RWPE2 (cell line): ENCODE data around the gene MATN3.
A peak's percentile ranks its signal among the peaks of the same experiment; 100 is the strongest.
"Not testable (repeated sequence)": the region's sequence is repeated elsewhere in the genome, so short reads cannot be mapped to it uniquely, and the experiment has no call there.

Experiments
- ATAC-seq: fragments of 200-7000 bp; cut with Tn5 transposase; 3 replicates; pipeline ENCODE4 v1.9.1; 2021; ENCODE audit warnings: low read depth
- DNase-seq: peaks from one replicate; pipeline ENCODE4 v3.0.0-alpha.2; 2020; ENCODE audit warnings: low spot score
- H3K27ac ChIP-seq: fragments of 450-650 bp; 2 replicates; pipeline ENCODE4 v1.5.1; 2017; ENCODE audit warnings: mild to moderate bottlenecking; ENCODE audit not compliant: poor library complexity, severe bottlenecking
- H3K27me3 ChIP-seq: fragments of 250-450 bp; sonication (Bioruptor Pico); 2 replicates; pipeline ENCODE4 v1.5.1; 2021; ENCODE audit warnings: mild to moderate bottlenecking, moderate library complexity; ENCODE audit not compliant: insufficient read depth, poor library complexity, severe bottlenecking
- H3K36me3 ChIP-seq: fragments of 250-450 bp; sonication (Bioruptor Pico); 2 replicates; pipeline ENCODE4 v1.5.1; 2020; ENCODE audit warnings: low read depth, mild to moderate bottlenecking, moderate library complexity
- H3K4me1 ChIP-seq: fragments of 250-450 bp; sonication (Bioruptor Pico); 2 replicates; pipeline ENCODE4 v1.5.1; 2021; ENCODE audit warnings: mild to moderate bottlenecking, moderate library complexity; ENCODE audit not compliant: insufficient read depth, poor library complexity, severe bottlenecking
- H3K4me3 ChIP-seq: fragments of 250-450 bp; sonication (Bioruptor Pico); 2 replicates; pipeline ENCODE4 v1.5.1; 2021; ENCODE audit warnings: mild to moderate bottlenecking, moderate library complexity; ENCODE audit not compliant: severe bottlenecking
- H3K9me3 ChIP-seq: fragments of 250-450 bp; sonication (Bioruptor Pico); 2 replicates; pipeline ENCODE4 v1.5.1; 2021; ENCODE audit warnings: mild to moderate bottlenecking, moderate library complexity; ENCODE audit not compliant: severe bottlenecking
- CTCF ChIP-seq: fragments of 450-650 bp; IDR thresholded peaks from one replicate; pipeline ENCODE4 v1.5.1; 2017; ENCODE audit warnings: mild to moderate bottlenecking, moderate library complexity; ENCODE audit not compliant: poor library complexity, severe bottlenecking

Gene MATN3

GRCh38 chr2:20050646-20051531, 38.4 kb upstream of the MATN3 start:
- peak; percentile 3 for ATAC-seq
- peak; percentile 13 for TF ChIP-seq CTCF
- no peak for DNase-seq
- peaks cover 18% of the 10 kb centered on the region for H3K36me3 ChIP-seq
- H3K27ac ChIP-seq, result peak overlapping the region; percentile 93
- H3K27me3 ChIP-seq, result no peaks in the 10 kb centered on the region
- H3K4me1 ChIP-seq, result peaks cover 28% of the 10 kb centered on the region
- H3K9me3 ChIP-seq, result no peaks in the 10 kb centered on the region
- H3K4me3 ChIP-seq, result peak overlapping the region; percentile 67

- DNase-seq, result no peak
- TF ChIP-seq CTCF, result no peak
- peak overlapping the region; percentile 93 for H3K27ac ChIP-seq
Observed at GRCh38 chr2:20050104-20050645, 37.7 kb upstream of the MATN3 start.

GRCh38 chr2:20049637-20050036, 37.2 kb upstream of the MATN3 start:
- Histone ChIP-seq H3K27me3 (no peaks in the 10 kb centered on the region), H3K9me3 (no peaks in the 10 kb centered on the region), H3K4me3 (peak overlapping the region; percentile 67), H3K27ac (peak overlapping the region; percentile 93), H3K36me3 (peaks cover 23% of the 10 kb centered on the region), H3K4me1 (peaks cover 30% of the 10 kb centered on the region)
- ATAC-seq (no peak), DNase-seq (no peak)
- no peak for TF ChIP-seq CTCF

More at GRCh38 chr2:20050104-20050645, 37.7 kb upstream of the MATN3 start:
- H3K9me3 ChIP-seq, result no peaks in the 10 kb centered on the region
- H3K4me1 ChIP-seq, result peaks cover 28% of the 10 kb centered on the region
- H3K36me3 ChIP-seq, result peaks cover 18% of the 10 kb centered on the region
- peak overlapping the region; percentile 67 for H3K4me3 ChIP-seq
- ATAC-seq, result peak; percentile 18; the same call in 2 of the 3 replicates
- no peaks in the 10 kb centered on the region for H3K27me3 ChIP-seq

- no peak for TF ChIP-seq CTCF
- Histone ChIP-seq H3K27me3 (no peaks in the 10 kb centered on the region), H3K4me3 (peak overlapping the region; percentile 67), H3K36me3 (peaks cover 31% of the 10 kb centered on the region), H3K9me3 (no peaks in the 10 kb centered on the region), H3K27ac (peak overlapping the region; percentile 93), H3K4me1 (peaks cover 39% of the 10 kb centered on the region)
- no peak for DNase-seq
- ATAC-seq, result no peak
Observed at GRCh38 chr2:20048488-20049448, 36.3 kb upstream of the MATN3 start.

- H3K4me1 ChIP-seq, result peaks cover 37% of the 10 kb centered on the region
- H3K4me3 ChIP-seq, DNase-seq, H3K9me3 ChIP-seq, H3K27ac ChIP-seq, H3K27me3 ChIP-seq, ATAC-seq: not testable (repeated sequence)
- H3K36me3 ChIP-seq, result peaks cover 34% of the 10 kb centered on the region
Observed at GRCh38 chr2:20045712-20046292, 33.3 kb upstream of the MATN3 start.
